Omental fat pad (tissue), 4 donors: ENCODE results near the gene RALGAPA1. TPM values are rescaled to one million over a fixed set of nuclear protein-coding genes. Genes with fewer than 3 reads are reported as not detected.

Experiments used
- ATAC-seq: fragments of 150-250 bp; one replicate; pipeline ENCODE4 v1.9.1; 2016; ENCODE audit warnings: mild to moderate bottlenecking, moderate library complexity; ENCODE audit not compliant: low FRiP score
- DNase-seq: peaks from one replicate; pipeline ENCODE4 v3.0.0-alpha.2; 2019; ENCODE audit warnings: low spot score
- CTCF ChIP-seq, 3 donors: fragments of 450-650 bp; IDR thresholded peaks; one replicate each; pipeline ENCODE4 v1.5.1; 2016 to 2017; ENCODE audit warnings: antibody characterized with exemption in 3 of 3, mild to moderate bottlenecking in 3 of 3, moderate library complexity in 2 of 3
- total RNA-seq, 4 donors: library from RNA; depleted of rRNA; stranded (reverse); fragments of >200 nt; gene quantifications; one replicate each; pipeline ENCODE4 v1.1.0, GENCODE V29; 2016

RALGAPA1 gene
- total RNA-seq, 4 donors from 2014 or later = 43.5 to 79.0 (median 54.9) TPM

GRCh38 chr14:35754671-35755070 lies 54.4 kb downstream of the RALGAPA1 start:
- DNase-seq = no peak
- no peak for TF ChIP-seq CTCF (IDR thresholded peaks at IDR 0.05)
- ATAC-seq = no peak

- ATAC-seq = no peak
- no peak for DNase-seq
- no peak for TF ChIP-seq CTCF (IDR thresholded peaks at IDR 0.05)
These were observed 56.7 kb downstream of the RALGAPA1 start for GRCh38 chr14:35752380-35752779.

- no peak for DNase-seq
- ATAC-seq = no peak
- no peak for TF ChIP-seq CTCF (IDR thresholded peaks at IDR 0.05)
These were observed 58.7 kb downstream of the RALGAPA1 start for GRCh38 chr14:35750202-35750904.

- ATAC-seq (no peak), DNase-seq (no peak)
- TF ChIP-seq CTCF (IDR thresholded peaks at IDR 0.05) = no peak
These were observed 61.7 kb downstream of the RALGAPA1 start for GRCh38 chr14:35747379-35747778.

- no peak for TF ChIP-seq CTCF (IDR thresholded peaks at IDR 0.05)
- no peak for ATAC-seq
These were observed 66.7 kb downstream of the RALGAPA1 start for GRCh38 chr14:35742442-35742841.

GRCh38 chr14:35742032-35742371 lies 67.1 kb downstream of the RALGAPA1 start:
- ATAC-seq = no peak
- no peak for TF ChIP-seq CTCF (IDR thresholded peaks at IDR 0.05)
- DNase-seq = no peak

More at GRCh38 chr14:35742442-35742841, 66.7 kb downstream of the RALGAPA1 start:
- DNase-seq = no peak

- no peak for DNase-seq
- TF ChIP-seq CTCF (IDR thresholded peaks at IDR 0.05) = no peak
- no peak for ATAC-seq
These were observed 67.6 kb downstream of the RALGAPA1 start for GRCh38 chr14:35741345-35742031.
